ENCODE results near the gene FAM43A.

FAM43A gene

DNA sequence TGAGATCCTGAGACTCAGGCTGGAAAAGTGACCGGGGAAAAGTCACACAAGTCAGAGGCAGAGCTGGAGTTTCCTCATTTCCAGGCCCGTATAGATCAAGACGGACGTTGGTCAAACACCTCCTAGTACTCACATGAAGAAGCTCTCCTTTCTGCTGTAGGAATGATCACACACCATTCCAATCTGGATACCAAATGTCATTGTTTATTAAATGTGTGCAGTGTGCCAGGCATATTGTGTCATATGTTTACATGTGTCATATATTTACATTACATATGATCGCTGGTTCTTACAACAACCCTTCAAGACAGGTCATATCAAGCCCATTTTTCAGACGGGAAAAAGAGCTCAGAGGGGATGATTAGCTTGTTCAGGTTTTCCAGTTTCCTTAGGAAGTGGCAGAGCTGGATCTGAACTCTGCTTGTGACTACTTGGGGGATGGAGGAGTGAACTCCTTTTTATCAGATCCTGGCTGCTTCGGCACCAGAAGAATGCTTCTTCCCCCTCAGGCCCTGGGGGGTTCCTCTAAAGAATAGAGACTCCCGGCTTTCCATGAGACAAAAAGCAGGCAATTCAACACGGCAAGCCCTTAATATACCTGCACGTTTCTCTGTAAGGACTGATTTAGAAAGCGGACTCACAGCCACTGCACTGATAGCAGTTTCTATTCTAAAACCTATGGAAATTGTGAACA, 41.9 kb downstream of the FAM43A start:
- TF ChIP-seq, protein P1, sequence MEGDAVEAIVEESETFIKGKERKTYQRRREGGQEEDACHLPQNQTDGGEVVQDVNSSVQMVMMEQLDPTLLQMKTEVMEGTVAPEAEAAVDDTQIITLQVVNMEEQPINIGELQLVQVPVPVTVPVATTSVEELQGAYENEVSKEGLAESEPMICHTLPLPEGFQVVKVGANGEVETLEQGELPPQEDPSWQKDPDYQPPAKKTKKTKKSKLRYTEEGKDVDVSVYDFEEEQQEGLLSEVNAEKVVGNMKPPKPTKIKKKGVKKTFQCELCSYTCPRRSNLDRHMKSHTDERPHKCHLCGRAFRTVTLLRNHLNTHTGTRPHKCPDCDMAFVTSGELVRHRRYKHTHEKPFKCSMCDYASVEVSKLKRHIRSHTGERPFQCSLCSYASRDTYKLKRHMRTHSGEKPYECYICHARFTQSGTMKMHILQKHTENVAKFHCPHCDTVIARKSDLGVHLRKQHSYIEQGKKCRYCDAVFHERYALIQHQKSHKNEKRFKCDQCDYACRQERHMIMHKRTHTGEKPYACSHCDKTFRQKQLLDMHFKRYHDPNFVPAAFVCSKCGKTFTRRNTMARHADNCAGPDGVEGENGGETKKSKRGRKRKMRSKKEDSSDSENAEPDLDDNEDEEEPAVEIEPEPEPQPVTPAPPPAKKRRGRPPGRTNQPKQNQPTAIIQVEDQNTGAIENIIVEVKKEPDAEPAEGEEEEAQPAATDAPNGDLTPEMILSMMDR (IDR thresholded peaks at IDR 0.05) = no peak
- H3K27ac ChIP-seq = no peak overlapping the region

GRCh38 chr3:194728986-194729385, 43.3 kb downstream of the FAM43A start:
- no peak overlapping the region for H3K4me3 ChIP-seq
- no peak overlapping the region for H3K27ac ChIP-seq
- DNase-seq (ENCODE audit: low spot score) = no peak
- TF ChIP-seq, protein P1 (IDR thresholded peaks at IDR 0.05) = no peak

More for the DNA sequence above, 41.9 kb downstream of the FAM43A start:
- no peak overlapping the region for H3K4me3 ChIP-seq
- no peak for DNase-seq (ENCODE audit: low spot score)

- no peak overlapping the region for H3K27ac ChIP-seq
- TF ChIP-seq, protein P1 (IDR thresholded peaks at IDR 0.05) = no peak
- H3K4me3 ChIP-seq = no peak overlapping the region
- no peak for DNase-seq (ENCODE audit: low spot score)
Measured at GRCh38 chr3:194730365-194730764, 44.7 kb downstream of the FAM43A start.

GRCh38 chr3:194731506-194732073, 45.9 kb downstream of the FAM43A start:
- no peak overlapping the region for H3K4me3 ChIP-seq
- no peak overlapping the region for H3K27ac ChIP-seq
- TF ChIP-seq, protein P1 (IDR thresholded peaks at IDR 0.05) = no peak
- no peak for DNase-seq (ENCODE audit: low spot score)

DNA sequence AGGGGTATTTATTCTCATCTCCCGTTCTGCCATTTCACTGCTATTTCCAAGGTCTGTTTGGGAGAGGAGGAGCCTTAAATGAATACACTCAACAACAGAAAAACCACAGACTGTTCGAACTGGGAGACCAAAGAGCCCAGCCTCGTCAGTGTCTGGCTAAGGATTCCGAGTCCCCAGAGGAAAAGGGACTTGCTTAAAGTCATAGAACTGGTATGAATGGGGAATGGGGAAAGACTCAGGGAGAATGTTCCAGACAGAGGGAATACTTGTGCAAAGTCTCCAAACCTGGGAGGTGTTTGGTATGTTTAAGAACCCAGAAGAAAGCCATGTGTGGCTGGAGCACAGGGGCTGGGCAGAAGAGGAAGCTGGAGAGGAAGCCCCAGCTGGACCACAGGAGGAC, 46.9 kb downstream of the FAM43A start:
- no peak for DNase-seq (ENCODE audit: low spot score)
- Histone ChIP-seq H3K27ac (no peak overlapping the region), H3K4me3 (no peak overlapping the region)
- TF ChIP-seq, protein P1 (IDR thresholded peaks at IDR 0.05) = no peak

DNA sequence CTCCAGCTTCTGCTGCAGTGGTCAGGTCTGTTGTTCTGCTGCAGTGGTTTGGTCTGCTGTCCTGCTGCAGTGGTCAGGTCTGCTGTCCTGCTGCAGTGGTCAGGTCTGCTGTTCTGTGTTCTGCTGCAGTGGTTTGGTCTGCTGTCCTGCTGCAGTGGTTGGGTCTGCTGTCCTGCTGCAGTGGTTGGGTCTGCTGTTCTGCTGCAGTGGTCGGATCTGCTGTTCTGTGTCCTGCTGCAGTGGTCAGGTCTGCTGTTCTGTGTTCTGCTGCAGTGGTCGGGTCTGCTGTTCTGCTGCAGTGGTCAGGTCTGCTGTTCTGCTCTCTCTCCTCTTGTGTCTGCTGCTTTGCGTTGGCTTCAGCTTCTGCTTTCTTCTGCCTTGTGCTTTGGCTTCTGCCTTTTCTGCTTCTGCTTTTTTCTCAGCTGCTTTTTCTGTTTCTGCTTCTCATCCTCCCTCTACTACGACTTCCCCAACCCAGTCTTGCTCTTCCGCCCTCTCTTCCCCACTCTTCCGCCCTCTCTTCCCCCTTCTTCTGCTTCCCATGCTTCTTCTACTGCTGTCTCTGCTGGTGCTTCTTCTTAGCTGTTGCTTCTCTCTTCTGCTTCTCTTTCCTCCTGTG, 50.7 kb downstream of the FAM43A start:
- Histone ChIP-seq H3K27ac (no peak overlapping the region), H3K4me3 (no peak overlapping the region)
- DNase-seq (ENCODE audit: low spot score) = no peak
- TF ChIP-seq, protein P1 (IDR thresholded peaks at IDR 0.05) = no peak
